Upper lobe of left lung (tissue), 4 donors: Measurements from ENCODE around the gene CAST.

Experiments
- CTCF ChIP-seq, 6 experiments: fragments of 450-650 bp in 4 of 6; fragments of 200-600 bp in 2 of 6; sonication (generic) in 2 of 6; IDR thresholded peaks; one replicate each; pipeline ENCODE4 v1.5.1; 2016 to 2019; ENCODE audit warnings: antibody characterized with exemption in 6 of 6
- EP300 ChIP-seq, 4 donors: sonication (generic); formaldehyde crosslinking; IDR thresholded peaks; one replicate each; pipeline ENCODE4 v1.5.1; 2017; ENCODE audit warnings: antibody characterized with exemption in 4 of 4, control low read depth in 2 of 4
- POLR2A ChIP-seq, 4 donors: fragments of 450-650 bp; IDR thresholded peaks; one replicate each; pipeline ENCODE4 v1.5.1; 2016 to 2017; ENCODE audit warnings: antibody characterized with exemption in 4 of 4, mild to moderate bottlenecking in 2 of 4
- POLR2AphosphoS5 ChIP-seq, 2 donors: sonication (generic); formaldehyde crosslinking; IDR thresholded peaks; one replicate each; pipeline ENCODE4 v1.5.1; 2017; ENCODE audit warnings: antibody characterized with exemption in 2 of 2

- TF ChIP-seq CTCF (IDR thresholded peaks at IDR 0.05): no peak
- TF ChIP-seq EP300 (IDR thresholded peaks at IDR 0.05): no peak
- TF ChIP-seq POLR2AphosphoS5 (IDR thresholded peaks at IDR 0.05): no peak
- no peak for TF ChIP-seq POLR2A (IDR thresholded peaks at IDR 0.05)
These were observed 33.8 kb upstream of the CAST start for GRCh38 chr5:96628406-96628805.
